Caki2 (cell line): Measurements from ENCODE around the gene RSF1. TPM values are rescaled to one million over a fixed set of nuclear protein-coding genes. Genes with fewer than 3 reads are reported as not detected.

Experiments used
- DNase-seq: peaks from one replicate; pipeline ENCODE4 v3.0.0-alpha.2; 2015; ENCODE audit warnings: low read depth
- in situ Hi-C: cut with HindIII; loops from 2 replicates; pipeline ENCODE4 v1.10.0; 2016; ENCODE audit warnings: low sequenced_read_pairs, low pct_unique_long_range_greater_than_20kb, mixed read lengths
- total RNA-seq: library from RNA; depleted of rRNA; stranded (reverse); fragments of >200 nt; shearing (Covaris generic); gene quantifications from 2 replicates; pipeline ENCODE4 v1.2.3, GENCODE V29; 2014; ENCODE audit warnings: low replicate concordance

Gene RSF1
- total RNA-seq, 1 experiment from 2014 or later, result 4.9 TPM

DNA sequence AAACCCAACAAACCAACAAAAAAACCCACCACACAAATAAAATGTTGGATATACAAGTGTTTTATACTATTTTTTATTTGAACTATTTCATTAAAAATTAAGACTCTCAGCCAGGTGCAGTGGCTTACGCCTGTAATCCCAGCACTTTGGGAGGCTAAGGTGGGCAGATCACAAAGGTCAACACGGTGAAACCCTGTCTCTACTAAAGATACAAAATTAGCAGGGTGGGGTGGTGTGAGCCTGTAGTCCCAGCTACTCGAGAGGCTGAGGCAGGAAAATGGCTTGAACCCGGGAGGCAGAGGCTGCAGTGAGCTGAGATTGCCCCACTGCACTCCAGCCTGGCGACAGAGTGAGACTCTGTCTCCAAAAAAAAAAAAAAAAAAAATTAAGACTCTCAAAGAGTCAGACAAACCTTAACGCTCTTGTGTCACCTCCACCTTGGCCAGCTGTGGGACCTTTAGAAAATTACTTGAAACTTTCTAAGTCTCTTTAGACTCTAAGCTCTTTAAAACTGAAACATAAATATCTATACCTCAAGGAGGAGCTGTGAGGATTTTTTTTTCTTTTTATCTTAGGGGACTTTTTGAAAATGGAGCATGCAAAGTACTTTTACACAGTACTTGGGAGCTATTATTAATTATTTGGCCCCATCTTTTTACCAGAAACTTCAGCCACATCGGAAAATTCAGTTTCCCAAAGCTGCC is 114.5 kb downstream of the RSF1 start:
- no peak for DNase-seq

DNA sequence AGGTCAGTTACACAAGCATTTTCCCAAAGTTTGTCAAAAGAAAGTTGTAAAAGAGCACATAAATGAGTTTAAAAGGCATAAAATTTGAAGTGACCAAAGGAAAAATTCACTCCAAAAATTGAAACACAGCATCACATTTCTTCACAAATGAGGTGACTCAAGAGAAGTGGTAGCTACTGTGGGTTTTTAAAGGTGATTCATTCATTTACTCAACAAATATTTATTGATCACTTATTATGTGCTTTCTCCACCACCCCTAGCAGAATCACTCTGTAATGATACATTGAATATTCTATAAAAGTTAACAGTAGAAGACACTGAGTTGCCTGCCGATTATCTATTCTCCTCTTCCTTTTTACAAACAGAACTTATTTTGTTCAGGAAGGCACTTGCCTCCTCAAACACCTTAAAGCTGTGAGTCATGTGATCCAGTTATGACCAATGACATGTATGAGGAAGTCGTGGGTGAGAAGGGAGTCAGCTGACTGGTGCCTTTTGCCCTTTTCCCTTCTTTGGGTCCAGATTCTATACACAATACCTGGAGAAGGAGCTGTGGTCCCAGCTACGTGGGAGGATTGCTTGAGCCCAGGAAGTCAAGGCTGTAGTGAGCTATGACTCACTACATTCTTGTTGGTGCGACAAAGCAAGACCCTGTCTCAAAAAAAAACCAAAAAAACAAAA is 115.2 kb downstream of the RSF1 start:
- DNase-seq, result peak; percentile 46
- in situ Hi-C loops, result no loop called here

More for the DNA sequence above, 114.5 kb downstream of the RSF1 start:
- in situ Hi-C loops, result no loop called here

DNA sequence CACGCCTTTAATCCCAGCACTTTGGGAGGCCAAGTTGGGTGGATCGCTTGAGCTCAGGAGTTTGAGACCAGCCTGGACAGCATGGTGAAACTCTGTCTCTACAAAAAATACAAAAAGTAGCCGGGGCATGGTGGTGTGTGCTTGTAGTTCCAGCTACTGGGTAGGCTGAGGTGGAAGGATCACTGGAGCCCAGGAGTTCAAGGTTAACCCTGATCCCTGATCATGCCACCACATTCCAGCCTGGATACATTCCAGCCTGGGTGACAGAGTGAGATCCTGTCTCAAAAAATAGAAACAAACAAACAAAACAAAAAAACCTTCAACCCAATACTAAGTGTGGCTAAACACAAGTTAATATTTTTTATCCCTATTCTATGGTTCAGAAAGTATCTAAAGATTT is 116.5 kb downstream of the RSF1 start:
- in situ Hi-C loops, result no loop called here

DNA sequence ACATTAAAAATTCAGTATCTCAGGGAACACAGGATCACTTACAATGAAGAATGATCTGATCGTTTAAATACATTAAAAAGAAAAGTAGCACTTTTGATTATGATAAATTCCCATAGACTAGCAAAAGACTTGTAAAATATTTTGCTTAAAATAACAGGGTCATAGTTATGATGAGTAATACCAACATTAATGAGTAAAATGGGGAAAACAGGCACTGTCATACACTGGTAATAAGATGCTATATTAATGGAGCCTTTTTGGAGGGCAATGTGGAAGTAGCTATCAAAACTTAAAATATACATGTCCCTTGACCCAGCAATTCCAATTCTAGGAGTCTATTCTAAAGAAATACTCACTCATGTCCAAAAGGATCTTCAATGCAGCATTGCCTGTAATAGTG is 121.1 kb downstream of the RSF1 start:
- DNase-seq, result no peak

More for the DNA sequence above, 116.5 kb downstream of the RSF1 start:
- no peak for DNase-seq

DNA sequence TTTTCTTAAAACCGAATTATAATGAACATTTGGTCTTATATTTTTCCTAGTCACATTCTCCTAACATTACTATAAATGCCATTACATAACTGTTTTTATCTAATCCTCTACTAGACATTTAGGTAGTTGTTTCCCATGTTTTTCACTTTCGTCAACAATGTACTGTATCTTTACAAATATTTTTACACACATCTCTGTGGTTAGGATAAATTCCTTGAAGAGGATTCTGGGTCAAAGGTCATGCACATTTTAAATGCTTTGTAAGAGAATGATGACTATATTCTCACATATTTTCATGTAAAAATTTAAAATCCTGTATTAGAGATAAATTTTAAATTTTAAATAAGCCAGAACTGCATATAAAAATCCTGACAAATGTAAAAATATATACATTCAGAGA is 121.6 kb downstream of the RSF1 start:
- in situ Hi-C loops, result no loop called here
- no peak for DNase-seq

More for the DNA sequence above, 121.1 kb downstream of the RSF1 start:
- in situ Hi-C loops, result no loop called here

DNA sequence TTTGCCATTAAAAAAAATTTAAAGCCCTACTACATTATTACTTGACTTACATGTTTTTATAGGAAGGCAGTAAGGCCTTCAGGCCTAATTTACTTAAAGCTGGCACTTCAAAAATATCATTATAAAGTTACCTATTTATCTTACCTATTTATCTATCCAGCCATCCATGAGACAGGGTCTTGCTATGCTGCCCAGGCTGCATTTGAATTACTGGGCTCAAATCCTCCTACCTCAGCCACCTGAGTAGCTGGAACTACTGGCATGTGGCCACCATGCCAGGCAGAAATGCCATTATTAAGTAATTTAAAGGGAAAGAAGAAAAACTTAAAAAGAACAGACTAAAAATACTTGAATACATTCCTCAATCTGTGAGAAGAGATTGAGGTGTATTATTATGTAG is 122.7 kb downstream of the RSF1 start:
- in situ Hi-C loops, result no loop called here
- no peak for DNase-seq

DNA sequence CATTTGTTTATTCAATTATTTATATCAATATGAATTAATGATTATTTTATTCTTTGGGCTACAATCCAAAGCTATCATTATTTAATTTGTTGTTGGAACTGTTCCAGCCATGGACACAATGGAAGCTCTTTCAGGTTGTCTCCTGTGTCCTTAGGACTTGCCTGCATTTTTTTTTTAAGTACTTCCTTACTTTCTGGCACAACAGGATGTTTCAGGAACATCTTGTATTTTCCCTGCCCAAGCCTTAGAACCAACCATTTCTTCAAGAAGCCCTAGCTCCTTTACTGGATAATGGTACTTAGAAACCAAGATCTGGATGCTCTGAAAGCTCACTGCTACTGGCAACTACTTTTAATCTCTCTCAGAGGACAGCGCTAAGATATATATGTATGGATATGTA is 125.1 kb downstream of the RSF1 start:
- in situ Hi-C loops, result no loop called here
- no peak for DNase-seq

DNA sequence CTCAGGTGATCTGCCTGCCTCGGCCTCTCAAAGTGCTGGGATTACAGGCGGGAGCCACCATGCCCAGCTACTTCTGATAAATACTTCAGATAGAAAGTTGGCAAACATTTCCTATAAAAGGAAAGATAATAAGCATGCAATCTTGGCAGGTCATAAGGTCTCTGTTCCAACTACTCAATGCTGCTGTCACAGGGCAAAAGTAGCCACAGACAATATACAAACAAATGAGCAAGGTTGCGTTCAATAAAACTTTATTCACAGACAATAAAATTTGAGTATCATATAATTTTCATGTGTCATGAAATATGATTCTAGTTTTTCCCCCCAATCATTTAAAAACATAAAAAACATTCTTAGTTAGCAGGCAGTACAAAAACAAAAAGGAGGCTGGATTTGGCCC is 129.9 kb downstream of the RSF1 start:
- in situ Hi-C loops, result no loop called here
- DNase-seq, result no peak

DNA sequence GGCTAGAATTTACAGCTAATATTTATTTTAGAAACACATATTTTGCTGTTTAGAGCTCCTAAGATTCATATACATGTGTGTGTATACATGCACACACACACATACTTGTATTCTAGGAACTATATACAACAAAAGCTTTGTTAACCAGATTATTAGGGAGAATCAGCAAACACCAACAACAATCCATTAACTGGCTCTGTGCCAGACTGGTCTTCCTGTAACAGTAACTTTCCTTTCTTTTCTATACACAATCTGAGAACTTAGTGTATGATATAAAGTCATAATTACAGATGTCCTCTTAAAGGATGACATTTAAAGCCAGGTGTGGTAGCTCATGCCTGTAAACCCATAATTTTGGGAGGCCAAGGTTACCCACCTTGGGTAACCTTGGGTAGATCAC is 133.4 kb downstream of the RSF1 start:
- in situ Hi-C loops, result no loop called here

DNA sequence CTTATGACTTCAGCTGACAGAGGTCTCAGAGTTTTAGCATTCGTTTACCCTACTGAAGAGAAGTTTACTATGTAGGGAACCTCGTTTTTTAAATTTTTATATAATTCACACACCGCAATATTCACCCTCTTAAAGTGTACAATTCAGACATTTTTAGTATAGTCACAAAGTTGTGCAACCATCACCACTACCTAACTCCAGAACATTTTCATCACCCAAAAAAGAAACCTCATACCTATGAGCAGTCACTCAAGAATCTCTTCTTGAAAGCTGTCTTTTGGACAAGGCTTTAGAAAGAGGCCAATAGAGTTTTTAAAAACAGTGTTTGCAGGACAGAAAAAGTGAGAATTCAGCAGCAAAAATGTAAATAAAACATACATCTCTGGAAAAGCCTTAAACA is 143.4 kb downstream of the RSF1 start:
- no peak for DNase-seq
- in situ Hi-C loops, result no loop called here

More for the DNA sequence above, 133.4 kb downstream of the RSF1 start:
- no peak for DNase-seq

DNA sequence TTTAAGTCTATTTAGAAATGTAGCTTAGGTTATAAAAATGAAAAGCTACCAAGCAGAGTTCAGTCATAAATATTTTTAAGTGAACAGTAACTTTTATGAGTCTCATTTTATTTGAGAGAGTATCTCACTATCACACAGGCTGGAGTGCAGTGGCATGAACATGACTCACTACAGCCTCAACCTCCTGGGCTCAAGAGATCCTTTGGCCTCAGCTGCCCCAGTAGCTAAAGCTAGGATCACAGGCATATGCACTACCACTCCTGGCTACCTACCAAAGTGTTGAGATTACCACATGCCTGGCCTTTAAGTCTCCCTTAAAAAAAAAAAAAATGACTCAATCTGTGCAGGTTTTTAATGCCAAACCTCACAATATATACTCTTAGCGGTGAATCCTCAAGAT is 148.3 kb downstream of the RSF1 start:
- DNase-seq, result no peak
- in situ Hi-C loops, result no loop called here

DNA sequence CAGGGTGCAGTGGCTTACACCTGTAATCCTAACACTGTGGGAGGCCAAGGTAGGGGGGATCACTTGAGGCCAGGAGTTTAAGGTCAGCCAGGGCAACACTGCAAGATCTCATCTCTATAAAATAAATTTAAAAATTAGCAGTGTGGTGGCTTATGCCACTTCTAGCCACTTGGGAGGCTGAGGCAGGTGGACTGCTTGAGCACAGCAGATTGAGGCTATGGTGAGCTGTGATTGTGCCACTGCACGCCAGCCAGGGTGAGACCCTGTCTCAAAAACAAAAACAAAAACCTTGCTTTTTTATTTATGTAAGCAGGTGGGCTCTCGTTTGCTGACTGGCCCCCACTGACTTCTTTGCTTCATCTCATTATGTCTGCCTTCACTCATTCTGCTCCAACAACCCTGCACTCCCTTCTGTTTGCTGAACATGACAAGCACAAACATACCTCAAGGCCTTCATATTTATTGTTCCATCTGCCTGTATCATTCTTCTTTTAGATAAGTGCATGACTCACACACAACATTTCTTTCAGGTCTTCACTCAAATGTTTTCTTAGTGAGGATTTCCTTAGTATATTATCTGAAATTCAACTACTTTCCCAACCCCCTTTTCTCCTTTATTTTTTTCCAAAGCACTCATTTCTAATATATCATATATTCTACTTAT is 150.5 kb downstream of the RSF1 start:
- in situ Hi-C loops, result no loop called here
- DNase-seq, result no peak

DNA sequence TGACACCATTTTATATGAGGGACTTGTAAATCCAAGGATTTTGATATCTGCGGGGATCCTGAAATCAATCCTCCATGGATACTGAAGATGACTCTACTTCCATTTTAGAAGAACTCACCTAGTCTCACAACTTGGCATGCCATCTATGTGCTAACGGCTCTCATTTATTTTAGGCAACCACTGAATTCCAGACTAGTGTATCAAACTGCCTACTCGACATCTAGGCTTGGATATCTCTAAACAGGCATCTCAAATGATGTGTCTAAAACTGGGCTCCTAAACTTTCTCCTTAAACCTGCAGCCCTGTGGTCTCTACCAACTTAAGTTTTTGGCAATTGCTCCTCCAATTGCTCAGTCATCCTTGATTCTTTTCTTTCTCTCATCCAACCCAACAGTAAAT is 151.8 kb downstream of the RSF1 start:
- no peak for DNase-seq
- in situ Hi-C loops, result no loop called here

DNA sequence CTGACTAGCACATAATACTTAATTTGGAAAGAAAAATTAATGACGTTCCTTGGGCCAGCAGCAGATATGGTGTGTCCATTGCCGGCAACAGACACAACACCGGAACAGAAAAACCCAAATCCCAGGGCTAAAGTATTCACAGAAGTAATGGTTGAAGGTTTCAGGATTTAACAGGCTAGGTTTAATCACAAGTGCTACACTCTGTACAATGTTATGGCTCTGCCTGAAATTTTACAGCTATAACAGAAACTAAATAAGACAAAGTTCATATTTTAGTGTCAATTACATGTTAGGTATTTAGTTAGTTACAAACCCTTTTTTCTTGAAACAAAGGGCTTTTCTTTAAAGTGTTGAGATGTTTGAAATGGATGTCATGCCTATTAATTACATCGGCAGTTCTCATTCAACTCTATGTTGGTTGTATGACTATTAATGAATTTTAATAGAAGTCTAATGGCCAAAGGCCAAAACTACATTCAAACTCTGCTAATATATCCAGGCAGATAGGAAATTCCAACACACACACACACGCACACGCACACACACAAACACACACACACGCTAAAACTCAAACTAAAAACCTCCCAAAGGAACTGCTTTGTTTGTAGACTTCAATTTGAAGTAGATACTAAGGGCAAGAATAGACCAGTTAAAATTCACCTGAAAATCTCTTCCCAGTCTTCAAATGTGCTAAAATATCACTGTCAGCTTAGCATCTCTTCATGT is 155.1 kb downstream of the RSF1 start:
- no peak for DNase-seq
- in situ Hi-C loops, result no loop called here

DNA sequence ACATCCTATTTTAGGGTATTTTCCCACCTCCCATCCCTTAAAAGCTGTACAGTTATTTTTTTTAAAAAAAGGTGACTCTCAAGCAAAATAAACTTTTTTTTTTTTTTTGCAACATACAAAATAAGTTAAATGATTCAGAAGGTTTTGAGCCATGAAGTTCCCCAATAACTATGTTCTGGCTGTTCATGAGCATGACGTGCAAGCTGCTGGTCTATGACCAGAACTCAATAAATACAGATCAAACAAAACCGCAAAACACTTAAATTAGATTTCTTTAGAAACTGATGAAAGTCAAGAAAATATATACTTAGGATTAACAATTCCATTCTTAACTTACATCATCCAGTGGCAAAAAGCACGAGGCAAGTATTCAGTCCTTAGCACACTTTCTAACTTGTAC is 158.9 kb downstream of the RSF1 start:
- in situ Hi-C loops, result no loop called here
- no peak for DNase-seq

DNA sequence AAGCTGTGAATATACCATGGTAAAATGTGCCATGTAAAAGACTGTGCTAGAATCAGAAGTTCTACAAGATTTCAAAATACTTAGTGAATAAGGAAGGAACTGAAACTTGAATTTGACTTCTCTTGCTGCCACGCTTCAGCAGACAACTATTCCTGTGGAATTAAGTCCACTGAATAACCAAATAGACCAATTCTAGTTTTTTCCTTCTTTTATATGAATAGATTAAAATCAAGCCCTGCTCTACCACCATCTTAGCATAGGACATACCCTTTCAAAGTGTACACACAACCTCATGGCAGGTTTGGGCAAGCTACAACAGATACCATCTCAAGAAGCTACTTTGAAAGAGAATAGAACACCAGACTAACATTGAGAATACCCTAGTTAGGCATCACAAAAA is 159.6 kb downstream of the RSF1 start:
- in situ Hi-C loops, result no loop called here
- no peak for DNase-seq

DNA sequence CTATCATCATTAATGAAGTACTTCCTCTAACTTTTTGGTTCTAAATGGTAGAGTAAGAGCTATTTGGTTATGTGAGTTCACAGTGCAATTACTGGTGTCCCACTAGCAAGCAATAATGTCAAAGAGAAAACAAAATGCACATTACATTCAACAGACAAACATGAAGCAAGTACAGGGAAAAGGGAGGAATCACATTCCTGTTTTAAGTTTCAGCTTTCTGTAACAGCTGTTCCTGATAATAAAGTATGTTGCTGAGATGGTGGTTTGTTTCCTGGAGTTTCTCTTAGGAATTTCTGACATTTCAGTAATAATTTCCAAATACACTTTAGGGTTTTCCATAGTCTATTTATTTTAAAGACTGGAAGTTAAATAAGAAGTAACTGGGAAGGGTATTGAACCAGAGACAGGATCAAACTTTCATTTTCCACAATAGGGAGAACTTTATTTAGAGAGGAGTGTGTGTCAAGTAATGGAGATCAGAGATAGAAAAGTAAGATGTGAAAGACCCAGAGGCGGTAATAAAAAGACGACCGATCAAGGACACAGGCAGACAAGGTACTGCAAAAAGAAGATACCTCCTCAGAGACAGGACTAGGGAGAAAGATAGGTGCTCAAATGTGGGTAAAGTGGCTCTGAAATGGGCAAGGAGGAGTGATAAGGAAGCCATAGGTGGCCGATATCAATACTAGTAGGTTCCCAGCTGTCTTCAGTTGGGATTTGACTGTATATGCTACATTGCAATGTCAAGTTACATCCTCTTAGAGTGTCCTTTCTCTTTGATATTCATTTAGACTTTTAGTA is 162.1 kb downstream of the RSF1 start:
- in situ Hi-C loops, result no loop called here
- DNase-seq, result no peak

DNA sequence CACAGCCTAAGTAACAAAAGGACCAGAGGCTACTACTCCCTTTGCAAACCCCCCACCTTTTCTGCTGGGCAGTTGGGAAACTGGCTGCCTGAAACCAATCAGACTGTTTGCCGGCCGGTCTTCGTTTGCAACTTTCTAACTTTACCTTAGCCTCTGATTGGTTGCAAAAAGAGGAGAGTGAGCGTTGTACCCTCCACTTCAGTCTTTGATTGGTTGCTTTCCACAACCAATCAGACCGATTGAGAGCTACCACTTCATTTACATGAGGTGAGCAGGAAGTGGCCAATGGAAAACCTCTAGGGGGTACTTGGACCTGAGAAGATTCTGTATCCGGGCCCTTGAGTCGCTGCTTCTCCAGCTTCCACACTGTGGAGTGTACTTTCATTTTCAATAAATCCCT is 164.2 kb downstream of the RSF1 start:
- in situ Hi-C loops, result no loop called here
- DNase-seq, result no peak
